NCI-H2196 (cell line): ENCODE results near the gene PRKACA.
"Not testable (repeated sequence)": the region's sequence is repeated elsewhere in the genome, so short reads cannot be mapped to it uniquely, and the experiment has no call there.

ENCODE experiments used
- DNase-seq: peaks from one replicate; lab custom pipeline; 2025; ENCODE audit not compliant: unreplicated experiment; lab: John Stamatoyannopoulos, UW

PRKACA gene

DNA sequence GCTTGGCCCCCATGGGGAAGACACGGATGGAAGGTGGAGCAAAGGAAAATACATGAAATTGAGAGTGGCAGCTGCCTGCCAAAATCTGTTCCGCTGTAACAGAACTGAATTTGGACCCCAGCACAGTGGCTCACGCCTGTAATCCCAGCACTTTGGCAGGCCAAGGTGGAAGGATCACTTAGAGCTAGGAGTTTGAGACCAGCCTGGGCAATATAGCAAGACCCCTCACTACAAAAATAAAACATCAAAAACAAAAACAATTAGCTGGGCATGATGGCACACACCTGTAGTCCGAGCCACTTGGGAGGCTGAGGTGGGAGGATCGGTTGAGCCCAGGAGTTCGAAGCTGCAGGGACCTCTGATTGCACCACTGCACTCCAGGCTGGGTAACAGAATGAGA is 65.1 kb downstream of the PRKACA start:
- no peak for DNase-seq

DNA sequence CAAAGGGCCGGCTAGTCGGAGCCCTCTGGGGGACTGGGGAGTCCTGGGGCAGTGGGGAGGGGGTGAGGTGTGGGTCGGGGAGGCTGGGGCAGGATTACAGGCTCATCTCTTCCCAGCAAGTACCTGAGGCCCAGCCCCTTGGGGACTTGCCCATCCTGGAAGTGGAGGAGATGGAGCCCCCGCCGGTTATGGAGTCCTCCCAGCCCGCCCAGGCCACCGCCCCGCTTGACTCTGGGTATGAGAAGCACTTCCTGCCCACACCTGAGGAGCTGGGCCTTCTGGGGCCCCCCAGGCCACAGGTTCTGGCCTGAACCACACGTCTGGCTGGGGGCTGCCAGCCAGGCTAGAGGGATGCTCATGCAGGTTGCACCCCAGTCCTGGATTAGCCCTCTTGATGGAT is 65.6 kb downstream of the PRKACA start:
- DNase-seq, result no peak

DNA sequence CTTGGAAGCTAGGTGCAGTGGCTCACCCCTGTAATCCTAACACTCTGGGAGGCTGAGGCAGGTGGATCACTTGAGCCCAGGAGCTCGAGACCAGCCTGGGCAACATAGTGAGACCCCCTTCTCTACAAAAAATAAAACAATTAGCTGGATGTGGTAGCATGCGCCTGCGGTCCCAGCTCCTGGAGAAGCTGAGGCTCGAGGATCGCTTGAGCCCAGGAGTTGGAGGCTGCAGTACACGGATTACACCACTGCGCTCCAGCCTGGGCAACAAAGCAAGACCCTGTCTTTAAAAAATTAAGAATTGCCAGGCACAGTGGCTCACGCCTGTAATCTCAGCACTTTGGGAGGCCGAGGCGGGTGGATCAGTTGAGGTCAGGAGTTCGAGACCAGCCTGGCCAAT is 66.6 kb downstream of the PRKACA start:
- not testable (repeated sequence) for DNase-seq

DNA sequence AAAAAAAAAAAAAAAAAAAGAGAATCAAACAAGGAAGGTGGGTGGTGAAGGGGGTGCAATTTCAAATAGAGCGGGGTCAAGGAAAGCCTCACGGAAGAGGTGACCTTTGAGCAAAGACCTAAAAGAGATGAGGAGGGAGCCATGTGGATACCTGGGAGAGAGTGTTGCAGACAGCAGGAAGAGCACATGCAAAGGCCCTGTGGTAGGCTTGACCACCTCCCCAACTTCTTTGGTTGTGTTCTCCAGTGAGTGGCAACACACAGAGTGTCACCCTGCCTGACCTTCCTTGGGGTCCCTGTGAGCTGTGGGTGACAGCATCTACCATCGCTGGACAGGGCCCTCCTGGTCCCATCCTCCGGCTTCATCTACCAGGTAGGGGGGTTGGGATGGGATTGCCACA is 67.0 kb downstream of the PRKACA start:
- no peak for DNase-seq

DNA sequence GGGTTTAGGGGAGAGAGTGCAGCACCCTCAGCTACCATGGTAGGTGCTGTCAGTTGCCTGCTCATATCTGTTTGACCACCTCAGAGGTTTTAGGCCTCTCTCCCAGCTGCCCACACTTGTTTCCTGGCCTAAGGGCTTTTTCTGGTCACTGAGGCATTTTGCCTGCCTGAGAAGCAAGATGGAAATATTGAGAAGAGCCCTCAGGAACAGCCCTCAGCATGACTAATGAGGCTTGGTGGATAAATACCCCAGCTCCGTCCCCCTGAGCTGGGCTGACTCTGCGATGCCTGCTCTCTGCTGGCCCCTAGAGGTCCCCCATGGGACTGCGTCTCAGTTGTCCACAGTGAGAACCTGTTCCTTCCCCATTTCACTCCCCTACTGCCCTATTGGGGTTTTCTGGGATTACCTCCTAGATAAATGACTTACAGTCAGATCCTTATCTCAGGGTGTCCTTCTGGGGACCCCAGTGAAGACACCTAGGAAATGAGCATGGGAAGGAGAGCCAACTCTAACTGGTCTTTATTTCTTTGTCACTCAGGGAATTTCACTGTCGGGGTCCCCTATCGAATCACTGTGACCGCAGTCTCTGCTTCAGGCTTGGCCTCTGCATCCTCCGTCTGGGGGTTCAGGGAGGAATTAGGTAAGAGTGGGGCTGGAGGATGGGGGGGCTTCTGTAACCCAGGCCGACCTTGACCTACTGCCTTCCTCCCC is 69.0 kb downstream of the PRKACA start:
- peak; percentile 41 for DNase-seq

DNA sequence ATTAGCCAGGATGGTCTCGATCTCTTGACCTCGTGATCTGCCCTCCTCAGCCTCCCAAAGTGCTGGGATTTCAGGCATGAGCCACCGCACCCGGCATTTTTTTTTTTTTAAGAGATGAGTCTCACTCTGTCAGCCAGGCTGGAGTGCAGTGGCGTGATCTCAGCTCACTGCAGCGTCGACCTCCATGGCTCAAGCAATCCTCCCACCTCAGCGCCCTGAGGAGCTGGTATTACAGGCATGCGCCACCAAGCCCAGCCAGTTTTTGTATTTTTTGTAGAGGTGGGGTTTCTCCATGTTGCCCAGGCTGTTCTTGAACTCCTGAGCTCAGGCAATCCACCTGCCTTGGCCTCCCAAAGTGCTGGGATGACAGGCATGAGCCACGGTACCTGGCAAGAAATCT is 69.7 kb downstream of the PRKACA start:
- not testable (repeated sequence) for DNase-seq

DNA sequence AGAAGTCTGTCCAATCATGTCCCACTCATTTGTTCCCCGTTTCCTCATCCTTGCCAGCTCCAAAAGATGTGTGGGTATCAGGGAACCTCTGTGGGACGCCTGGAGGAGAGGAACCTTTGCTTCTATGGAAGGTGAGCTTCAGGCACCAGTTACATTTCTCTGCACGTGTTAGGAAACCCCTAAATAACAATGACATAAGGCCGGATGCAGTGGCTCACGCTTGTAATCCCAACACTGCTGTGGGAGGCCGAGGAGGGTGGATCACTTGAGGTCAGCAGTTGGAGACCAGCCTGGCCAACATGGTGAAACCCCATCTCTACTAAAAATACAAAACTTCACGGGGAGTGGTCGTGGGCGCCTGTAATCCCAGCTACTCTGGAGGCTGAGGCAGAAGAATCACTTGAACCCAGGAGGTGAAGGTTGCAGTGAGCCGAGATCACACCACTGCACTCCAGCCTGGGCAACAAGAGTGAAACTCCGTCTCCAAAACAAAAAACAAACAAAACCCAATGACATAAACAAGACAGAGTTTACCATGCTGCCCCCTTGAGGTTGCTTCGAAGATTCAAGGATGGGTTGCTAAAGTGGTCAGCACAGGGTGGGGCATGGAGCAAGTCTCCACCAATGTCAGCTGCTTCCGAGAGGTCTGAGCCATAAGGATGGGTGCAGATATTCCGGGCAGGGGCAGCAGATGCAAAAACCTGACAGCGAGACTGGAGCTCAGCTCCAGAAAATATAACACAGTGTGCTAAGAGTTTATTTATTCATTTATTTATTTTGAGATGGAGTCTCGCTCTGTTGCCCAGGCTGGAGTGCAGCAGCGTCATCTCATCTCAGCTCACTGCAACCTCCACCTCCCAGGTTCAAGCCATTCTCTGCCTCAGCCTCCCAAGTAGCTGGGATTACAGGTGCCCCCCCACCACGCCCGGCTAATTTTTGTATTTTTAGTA is 74.6 kb downstream of the PRKACA start:
- DNase-seq, result peak; percentile 59
